Measurements from ENCODE around the gene RTL9. TPM values are rescaled to one million over a fixed set of nuclear protein-coding genes. Genes with fewer than 3 reads are reported as not detected.

RTL9 gene
- polyA plus RNA-seq, 1 of the 3 experiments (the other 2 are of a cell fraction), result 0.02 TPM

DNA sequence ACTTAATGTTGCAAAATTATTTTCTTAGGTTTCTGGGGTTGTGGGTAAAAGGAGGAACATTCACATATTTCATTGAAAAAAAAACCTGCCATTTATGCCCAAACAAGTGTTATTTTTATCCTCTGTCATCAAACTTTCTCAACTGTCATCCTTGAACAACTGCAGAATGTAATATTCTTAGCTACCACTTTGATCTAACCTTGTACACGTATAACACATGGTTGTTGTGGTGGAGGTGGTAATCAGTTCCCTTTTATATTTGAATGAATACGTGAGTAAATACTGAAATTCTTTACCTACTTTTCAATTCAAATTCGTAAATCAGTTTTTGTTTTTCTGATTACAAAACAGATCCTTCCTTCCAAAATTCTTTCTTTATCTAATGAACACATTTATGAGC lies 37.0 kb upstream of the RTL9 start:
- Histone ChIP-seq H3K9ac (no peak overlapping the region), H3K4me2 (no peak overlapping the region), H3K9me3 (no peaks in the 10 kb centered on the region), H3K36me3 (replicated peaks in 1 of 2; ENCODE audit: control insufficient read depth in 1 of 2, insufficient read depth in 2 of 2, low read length in 1 of 2) (no peaks in the 10 kb centered on the region), H3K27me3 (ENCODE audit: insufficient read depth) (no peaks in the 10 kb centered on the region), H3K4me1 (ENCODE audit: control insufficient read depth in 1 of 2, insufficient read depth in 2 of 2, low read depth in 1 of 2, low read length in 1 of 2) (no peaks in the 10 kb centered on the region; a peak in 1 of 4 replicates), H3F3A (replicated peaks; ENCODE audit: insufficient read depth) (peaks cover 3% of the 10 kb centered on the region), H3K79me2 (ENCODE audit: insufficient read depth) (peaks cover 9% of the 10 kb centered on the region; the same call in 1 of the 2 replicates), H3K9me2 (no peaks in the 10 kb centered on the region), H3K27ac (ENCODE audit: low read depth in 2 of 2, low read length in 1 of 2) (no peak overlapping the region), H4K20me1 (ENCODE audit: insufficient read depth) (no peaks in the 10 kb centered on the region), H2AFZ (ENCODE audit: low read depth) (no peak overlapping the region), H3K4me3 (ENCODE audit: low read depth in 2 of 2, low read length in 1 of 2) (no peak overlapping the region)
- no peak for DNase-seq
- whole genome bisulfite sequencing (ENCODE audit: low lambda C conversion rate), result 48% methylated on average over 3 of the region's 3 CpGs
- CTCF ChIA-PET, result no interaction called here
- POLR2A ChIA-PET, result no interaction called here
- TF ChIP-seq CHD2 (IDR thresholded peaks at IDR 0.05; ENCODE audit: low read length, partially characterized antibody) (no peak), RXRA (IDR thresholded peaks at IDR 0.05; ENCODE audit: borderline replicate concordance, low read depth) (no peak), MXI1 (IDR thresholded peaks at IDR 0.05; ENCODE audit: low read depth, low read length) (no peak), RFX5 (IDR thresholded peaks at IDR 0.05; ENCODE audit: low read length) (no peak), NFIC (IDR thresholded peaks at IDR 0.05; ENCODE audit: borderline replicate concordance) (no peak), TCF12 (IDR thresholded peaks at IDR 0.05) (no peak), NRF1 (IDR thresholded peaks at IDR 0.05; ENCODE audit: low read depth, low read length) (no peak), GATA2 (CRISPR knock-in tag; IDR thresholded peaks at IDR 0.05) (no peak), RAD21 (IDR thresholded peaks at IDR 0.05; ENCODE audit: low read length) (no peak), FOSL2 (IDR thresholded peaks at IDR 0.05; ENCODE audit: borderline replicate concordance, low read depth) (no peak), JUND (IDR thresholded peaks at IDR 0.05) (no peak), FOXM1 (IDR thresholded peaks at IDR 0.05; ENCODE audit: low read depth) (no peak)
- TF ChIP-seq, protein P1, sequence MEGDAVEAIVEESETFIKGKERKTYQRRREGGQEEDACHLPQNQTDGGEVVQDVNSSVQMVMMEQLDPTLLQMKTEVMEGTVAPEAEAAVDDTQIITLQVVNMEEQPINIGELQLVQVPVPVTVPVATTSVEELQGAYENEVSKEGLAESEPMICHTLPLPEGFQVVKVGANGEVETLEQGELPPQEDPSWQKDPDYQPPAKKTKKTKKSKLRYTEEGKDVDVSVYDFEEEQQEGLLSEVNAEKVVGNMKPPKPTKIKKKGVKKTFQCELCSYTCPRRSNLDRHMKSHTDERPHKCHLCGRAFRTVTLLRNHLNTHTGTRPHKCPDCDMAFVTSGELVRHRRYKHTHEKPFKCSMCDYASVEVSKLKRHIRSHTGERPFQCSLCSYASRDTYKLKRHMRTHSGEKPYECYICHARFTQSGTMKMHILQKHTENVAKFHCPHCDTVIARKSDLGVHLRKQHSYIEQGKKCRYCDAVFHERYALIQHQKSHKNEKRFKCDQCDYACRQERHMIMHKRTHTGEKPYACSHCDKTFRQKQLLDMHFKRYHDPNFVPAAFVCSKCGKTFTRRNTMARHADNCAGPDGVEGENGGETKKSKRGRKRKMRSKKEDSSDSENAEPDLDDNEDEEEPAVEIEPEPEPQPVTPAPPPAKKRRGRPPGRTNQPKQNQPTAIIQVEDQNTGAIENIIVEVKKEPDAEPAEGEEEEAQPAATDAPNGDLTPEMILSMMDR (IDR thresholded peaks at IDR 0.05), result no peak
- TF ChIP-seq, protein P2, sequence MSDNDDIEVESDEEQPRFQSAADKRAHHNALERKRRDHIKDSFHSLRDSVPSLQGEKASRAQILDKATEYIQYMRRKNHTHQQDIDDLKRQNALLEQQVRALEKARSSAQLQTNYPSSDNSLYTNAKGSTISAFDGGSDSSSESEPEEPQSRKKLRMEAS (IDR thresholded peaks at IDR 0.05; ENCODE audit: low read depth), result no peak
- TF ChIP-seq, protein P3, sequence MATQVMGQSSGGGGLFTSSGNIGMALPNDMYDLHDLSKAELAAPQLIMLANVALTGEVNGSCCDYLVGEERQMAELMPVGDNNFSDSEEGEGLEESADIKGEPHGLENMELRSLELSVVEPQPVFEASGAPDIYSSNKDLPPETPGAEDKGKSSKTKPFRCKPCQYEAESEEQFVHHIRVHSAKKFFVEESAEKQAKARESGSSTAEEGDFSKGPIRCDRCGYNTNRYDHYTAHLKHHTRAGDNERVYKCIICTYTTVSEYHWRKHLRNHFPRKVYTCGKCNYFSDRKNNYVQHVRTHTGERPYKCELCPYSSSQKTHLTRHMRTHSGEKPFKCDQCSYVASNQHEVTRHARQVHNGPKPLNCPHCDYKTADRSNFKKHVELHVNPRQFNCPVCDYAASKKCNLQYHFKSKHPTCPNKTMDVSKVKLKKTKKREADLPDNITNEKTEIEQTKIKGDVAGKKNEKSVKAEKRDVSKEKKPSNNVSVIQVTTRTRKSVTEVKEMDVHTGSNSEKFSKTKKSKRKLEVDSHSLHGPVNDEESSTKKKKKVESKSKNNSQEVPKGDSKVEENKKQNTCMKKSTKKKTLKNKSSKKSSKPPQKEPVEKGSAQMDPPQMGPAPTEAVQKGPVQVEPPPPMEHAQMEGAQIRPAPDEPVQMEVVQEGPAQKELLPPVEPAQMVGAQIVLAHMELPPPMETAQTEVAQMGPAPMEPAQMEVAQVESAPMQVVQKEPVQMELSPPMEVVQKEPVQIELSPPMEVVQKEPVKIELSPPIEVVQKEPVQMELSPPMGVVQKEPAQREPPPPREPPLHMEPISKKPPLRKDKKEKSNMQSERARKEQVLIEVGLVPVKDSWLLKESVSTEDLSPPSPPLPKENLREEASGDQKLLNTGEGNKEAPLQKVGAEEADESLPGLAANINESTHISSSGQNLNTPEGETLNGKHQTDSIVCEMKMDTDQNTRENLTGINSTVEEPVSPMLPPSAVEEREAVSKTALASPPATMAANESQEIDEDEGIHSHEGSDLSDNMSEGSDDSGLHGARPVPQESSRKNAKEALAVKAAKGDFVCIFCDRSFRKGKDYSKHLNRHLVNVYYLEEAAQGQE (IDR thresholded peaks at IDR 0.05; ENCODE audit: low read depth, low read length), result no peak
- TF ChIP-seq, protein P4, sequence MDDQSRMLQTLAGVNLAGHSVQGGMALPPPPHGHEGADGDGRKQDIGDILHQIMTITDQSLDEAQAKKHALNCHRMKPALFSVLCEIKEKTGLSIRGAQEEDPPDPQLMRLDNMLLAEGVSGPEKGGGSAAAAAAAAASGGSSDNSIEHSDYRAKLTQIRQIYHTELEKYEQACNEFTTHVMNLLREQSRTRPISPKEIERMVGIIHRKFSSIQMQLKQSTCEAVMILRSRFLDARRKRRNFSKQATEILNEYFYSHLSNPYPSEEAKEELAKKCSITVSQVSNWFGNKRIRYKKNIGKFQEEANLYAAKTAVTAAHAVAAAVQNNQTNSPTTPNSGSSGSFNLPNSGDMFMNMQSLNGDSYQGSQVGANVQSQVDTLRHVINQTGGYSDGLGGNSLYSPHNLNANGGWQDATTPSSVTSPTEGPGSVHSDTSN (IDR thresholded peaks at IDR 0.05), result no peak
- TF ChIP-seq, protein P5, sequence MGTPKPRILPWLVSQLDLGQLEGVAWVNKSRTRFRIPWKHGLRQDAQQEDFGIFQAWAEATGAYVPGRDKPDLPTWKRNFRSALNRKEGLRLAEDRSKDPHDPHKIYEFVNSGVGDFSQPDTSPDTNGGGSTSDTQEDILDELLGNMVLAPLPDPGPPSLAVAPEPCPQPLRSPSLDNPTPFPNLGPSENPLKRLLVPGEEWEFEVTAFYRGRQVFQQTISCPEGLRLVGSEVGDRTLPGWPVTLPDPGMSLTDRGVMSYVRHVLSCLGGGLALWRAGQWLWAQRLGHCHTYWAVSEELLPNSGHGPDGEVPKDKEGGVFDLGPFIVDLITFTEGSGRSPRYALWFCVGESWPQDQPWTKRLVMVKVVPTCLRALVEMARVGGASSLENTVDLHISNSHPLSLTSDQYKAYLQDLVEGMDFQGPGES (IDR thresholded peaks at IDR 0.05; ENCODE audit: low read depth, low read length), result no peak

Data from SK-N-SH (cell line).